CD14-positive monocyte (primary cell): ENCODE data around the gene SLC4A4. TPM values are rescaled to one million over a fixed set of nuclear protein-coding genes. Genes with fewer than 3 reads are reported as not detected.

Experiments used
- DNase-seq, 3 donors: peaks; one replicate each; pipeline ENCODE4 v3.0.0-alpha.2; 2011 to 2022
- H2AFZ ChIP-seq: 2 replicates; pipeline ENCODE4 v1.6.0; 2012; ENCODE audit warnings: mild to moderate bottlenecking, low read depth, low read length, inconsistent platforms; ENCODE audit not compliant: insufficient read depth, poor library complexity, severe bottlenecking
- H3K27ac ChIP-seq, 2 donors: 1 replicate in 1 of 2; 2 replicates in 1 of 2; pipeline ENCODE4 v1.5.1; 2012 to 2013; ENCODE audit warnings: low read length in 2 of 2, control low read depth in 1 of 2, inconsistent platforms in 1 of 2, low read depth in 1 of 2, mild to moderate bottlenecking in 1 of 2
- H3K27me3 ChIP-seq, 2 donors: one replicate each; pipeline versions ENCODE4 v1.6.0 to v1.6.1; 2011 to 2013; ENCODE audit warnings: low read length in 2 of 2; ENCODE audit not compliant: control insufficient read depth in 2 of 2, insufficient read depth in 2 of 2
- H3K36me3 ChIP-seq, 2 donors: replicated peaks in 1 of 2; 1 replicate in 1 of 2; 2 replicates in 1 of 2; pipeline versions ENCODE4 v1.5.1 to v1.6.1; 2012 to 2013; ENCODE audit warnings: low read length in 2 of 2, control low read depth in 1 of 2, inconsistent platforms in 1 of 2, mild to moderate bottlenecking in 1 of 2; ENCODE audit not compliant: insufficient read depth in 2 of 2, control insufficient read depth in 1 of 2
- H3K4me1 ChIP-seq, 2 donors: 1 replicate in 1 of 2; 2 replicates in 1 of 2; pipeline versions ENCODE4 v1.5.1 to v1.6.1; 2012 to 2013; ENCODE audit warnings: low read length in 2 of 2, control low read depth in 1 of 2, inconsistent platforms in 1 of 2, mild to moderate bottlenecking in 1 of 2, moderate library complexity in 1 of 2; ENCODE audit not compliant: insufficient read depth in 2 of 2, control insufficient read depth in 1 of 2
- H3K4me2 ChIP-seq: replicated peaks from 2 replicates; pipeline ENCODE3; 2012; ENCODE audit warnings: low read length, moderate library complexity, mild to moderate bottlenecking; ENCODE audit not compliant: poor library complexity, severe bottlenecking; ENCODE audit errors: extremely low read depth
- H3K4me3 ChIP-seq, 3 experiments: fragments of 200-600 bp in 1 of 3; sonication (generic) in 1 of 3; replicated peaks in 1 of 3; 1 replicate in 2 of 3; 2 replicates in 1 of 3; pipeline ENCODE4 v1.5.1; 2011 to 2013; ENCODE audit warnings: low read length in 3 of 3, mild to moderate bottlenecking in 3 of 3, control low read depth in 2 of 3, low read depth in 2 of 3, inconsistent platforms in 1 of 3, moderate library complexity in 1 of 3
- H3K79me2 ChIP-seq: 2 replicates; pipeline ENCODE4 v1.6.0; 2012; ENCODE audit warnings: mild to moderate bottlenecking, control low read depth, inconsistent platforms, low read length, moderate library complexity; ENCODE audit not compliant: insufficient read depth
- H3K9ac ChIP-seq: 2 replicates; pipeline ENCODE4 v1.6.0; 2017; ENCODE audit warnings: low read length, mild to moderate bottlenecking; ENCODE audit not compliant: insufficient read depth, poor library complexity, severe bottlenecking
- H3K9me3 ChIP-seq, 2 donors: replicated peaks in 1 of 2; 1 replicate in 1 of 2; 2 replicates in 1 of 2; pipeline versions ENCODE4 v1.5.1 to v1.6.1; 2012 to 2013; ENCODE audit warnings: low read length in 2 of 2, control low read depth in 1 of 2; ENCODE audit not compliant: control insufficient read depth in 1 of 2, insufficient read depth in 1 of 2
- H4K20me1 ChIP-seq: 2 replicates; pipeline ENCODE4 v1.6.0; 2012; ENCODE audit warnings: mild to moderate bottlenecking, low read length, control low read depth, moderate library complexity; ENCODE audit not compliant: insufficient read depth
- H3K27ac Mint-ChIP-seq, 7 donors: one replicate each; pipeline ENCODE4 v1.8.0; 2020; ENCODE audit warnings: mild to moderate bottlenecking in 7 of 7, mixed read lengths in 7 of 7, moderate library complexity in 6 of 7, inconsistent platforms in 2 of 7
- H3K27me3 Mint-ChIP-seq, 3 donors: one replicate each; pipeline ENCODE4 v1.8.0; 2021 to 2022; ENCODE audit warnings: low read depth in 3 of 3, mild to moderate bottlenecking in 3 of 3, mixed read lengths in 3 of 3, moderate library complexity in 3 of 3, inconsistent platforms in 1 of 3
- H3K36me3 Mint-ChIP-seq, 2 donors: one replicate each; pipeline ENCODE4 v1.8.0; 2020; ENCODE audit warnings: mixed read lengths in 2 of 2, inconsistent platforms in 1 of 2, mild to moderate bottlenecking in 1 of 2
- H3K4me1 Mint-ChIP-seq: one replicate; pipeline ENCODE4 v1.8.0; 2020; ENCODE audit warnings: mild to moderate bottlenecking, mixed read lengths
- H3K4me3 Mint-ChIP-seq, 2 donors: one replicate each; pipeline ENCODE4 v1.8.0; 2020; ENCODE audit warnings: mild to moderate bottlenecking in 2 of 2, mixed read lengths in 2 of 2, moderate library complexity in 1 of 2
- H3K9me3 Mint-ChIP-seq, 7 donors: one replicate each; pipeline ENCODE4 v1.8.0; 2020 to 2022; ENCODE audit warnings: mixed read lengths in 7 of 7, mild to moderate bottlenecking in 6 of 7, moderate library complexity in 6 of 7, inconsistent platforms in 2 of 7
- CTCF ChIP-seq: fragments of 200-600 bp; IDR thresholded peaks from one replicate; pipeline ENCODE4 v1.8.0; 2022; ENCODE audit warnings: antibody characterized with exemption, mild to moderate bottlenecking
- WGBS: methylation state at CpG from one replicate; pipeline ENCODE4 v1.1.5; 2013; ENCODE audit warnings: missing lambda C conversion rate; ENCODE audit not compliant: insufficient coverage; 5-methylcytosine and 5-hydroxymethylcytosine counted together
- intact Hi-C, 2 donors: fragments of 100-400 bp; cut with micrococcal nuclease; formaldehyde crosslinking; loops; one replicate each; pipeline versions ENCODE4 v1.15.0 to v1.15.1; 2023
- polyA plus RNA-seq, 3 donors: library from polyadenylated mRNA; depleted of rRNA in 1 of 3; unstranded in 2 of 3; stranded (reverse) in 1 of 3; fragments of 300-500 nt in 2 of 3; fragments of >200 nt in 1 of 3; fragmentation: Illumina TruSeq in 2 of 3; gene quantifications; 1 replicate in 2 of 3; 2 replicates in 1 of 3; pipeline ENCODE4 v1.2.3, GENCODE V29; 2012 to 2021

SLC4A4 gene
- polyA plus RNA-seq, 3 donors: 0.03 TPM; not detected in 2

- Histone ChIP-seq H3K79me2 (no peaks in the 10 kb centered on the region), H4K20me1 (no peaks in the 10 kb centered on the region), H3K9me3 (no peaks in the 10 kb centered on the region), H2AFZ (no peak overlapping the region), H3K4me2 (no peak overlapping the region), H3K36me3 (no peaks in the 10 kb centered on the region), H3K4me3 (no peak overlapping the region), H3K9ac (no peak overlapping the region), H3K27me3 (no peaks in the 10 kb centered on the region), H3K4me1 (no peaks in the 10 kb centered on the region), H3K27ac (no peak overlapping the region)
- no peaks in the 10 kb centered on the region for H3K36me3 Mint-ChIP-seq
- no peaks in the 10 kb centered on the region for H3K4me1 Mint-ChIP-seq
- H3K27ac Mint-ChIP-seq: no peak overlapping the region
- intact Hi-C loops: no loop called here
- TF ChIP-seq CTCF: no peak
- H3K4me3 Mint-ChIP-seq: no peak overlapping the region
- H3K27me3 Mint-ChIP-seq: peaks cover 0 to 1% (median 0%) of the 10 kb centered on the region in 3 donors
- no peaks in the 10 kb centered on the region for H3K9me3 Mint-ChIP-seq
- DNase-seq: no peak
Observed at GRCh38 chr4:71495454-71495853, 156.6 kb downstream of the SLC4A4 start.

- no peaks in the 10 kb centered on the region for H4K20me1 ChIP-seq
- no peaks in the 10 kb centered on the region for H3K79me2 ChIP-seq
- WGBS: 80% methylated on average over 1 of the region's 3 CpGs
- H3K4me3 ChIP-seq: no peak overlapping the region
- Mint-ChIP-seq H3K9me3 (no peaks in the 10 kb centered on the region), H3K36me3 (no peaks in the 10 kb centered on the region), H3K4me1 (no peaks in the 10 kb centered on the region), H3K27ac (no peak overlapping the region), H3K27me3 (peaks cover 0 to 1% (median 0%) of the 10 kb centered on the region in 3 donors), H3K4me3 (no peak overlapping the region)
- no peak overlapping the region for H3K9ac ChIP-seq
- H2AFZ ChIP-seq: no peak overlapping the region
- H3K36me3 ChIP-seq: no peaks in the 10 kb centered on the region
- H3K4me1 ChIP-seq: no peaks in the 10 kb centered on the region
- H3K9me3 ChIP-seq: no peaks in the 10 kb centered on the region
- H3K4me2 ChIP-seq: no peak overlapping the region
- DNase-seq: no peak
- intact Hi-C loops: no loop called here
- no peaks in the 10 kb centered on the region for H3K27me3 ChIP-seq
- no peak overlapping the region for H3K27ac ChIP-seq
- no peak for TF ChIP-seq CTCF
Observed at GRCh38 chr4:71497078-71497477, 158.3 kb downstream of the SLC4A4 start.
